ENCODE results near the gene DEPDC7. TPM values are rescaled to one million over a fixed set of nuclear protein-coding genes. Genes with fewer than 3 reads are reported as not detected.

DEPDC7 gene
- total RNA-seq, 1 donor from 2014 or later: 3.7 TPM

GRCh38 chr11:33021501-33021900 is 5.8 kb downstream of the DEPDC7 start:
- Mint-ChIP-seq H3K27ac (no peak overlapping the region), H3K27me3 (peaks cover 31% of the 10 kb centered on the region), H3K9me3 (no peaks in the 10 kb centered on the region), H3K4me3 (no peak overlapping the region), H3K36me3 (no peaks in the 10 kb centered on the region), H3K4me1 (ENCODE audit: unreplicated experiment) (peaks cover 11% of the 10 kb centered on the region)
- TF ChIP-seq CTCF (conservative IDR thresholded peaks at IDR 0.05): no peak
- DNase-seq (ENCODE audit: extremely low spot score, unreplicated experiment): no peak

- no peak overlapping the region for H3K27ac Mint-ChIP-seq
Measured at GRCh38 chr11:33021937-33022336, 6.3 kb downstream of the DEPDC7 start.

GRCh38 chr11:33025339-33025722 is 9.7 kb downstream of the DEPDC7 start:
- no peak overlapping the region for H3K27ac Mint-ChIP-seq
- no peak for TF ChIP-seq CTCF (conservative IDR thresholded peaks at IDR 0.05)

More at GRCh38 chr11:33021937-33022336, 6.3 kb downstream of the DEPDC7 start:
- peaks cover 26% of the 10 kb centered on the region for H3K27me3 Mint-ChIP-seq
- H3K36me3 Mint-ChIP-seq: no peaks in the 10 kb centered on the region
- H3K9me3 Mint-ChIP-seq: no peaks in the 10 kb centered on the region
- H3K4me3 Mint-ChIP-seq: no peak overlapping the region
- TF ChIP-seq CTCF (conservative IDR thresholded peaks at IDR 0.05): no peak
- no peak for DNase-seq (ENCODE audit: extremely low spot score, unreplicated experiment)
- peaks cover 7% of the 10 kb centered on the region for H3K4me1 Mint-ChIP-seq (ENCODE audit: unreplicated experiment)

GRCh38 chr11:33027233-33027632 is 11.6 kb downstream of the DEPDC7 start:
- no peak for DNase-seq (ENCODE audit: extremely low spot score, unreplicated experiment)
- H3K27ac Mint-ChIP-seq: no peak overlapping the region
- H3K36me3 Mint-ChIP-seq: no peaks in the 10 kb centered on the region
- H3K27me3 Mint-ChIP-seq: peaks cover 5% of the 10 kb centered on the region
- no peak overlapping the region for H3K4me3 Mint-ChIP-seq
- no peaks in the 10 kb centered on the region for H3K9me3 Mint-ChIP-seq
- H3K4me1 Mint-ChIP-seq (ENCODE audit: unreplicated experiment): peaks cover 4% of the 10 kb centered on the region
- TF ChIP-seq CTCF (conservative IDR thresholded peaks at IDR 0.05): no peak

More at GRCh38 chr11:33025339-33025722, 9.7 kb downstream of the DEPDC7 start:
- H3K4me1 Mint-ChIP-seq (ENCODE audit: unreplicated experiment): peaks cover 4% of the 10 kb centered on the region
- DNase-seq (ENCODE audit: extremely low spot score, unreplicated experiment): no peak
- no peaks in the 10 kb centered on the region for H3K36me3 Mint-ChIP-seq
- no peaks in the 10 kb centered on the region for H3K9me3 Mint-ChIP-seq
- peaks cover 5% of the 10 kb centered on the region for H3K27me3 Mint-ChIP-seq
- H3K4me3 Mint-ChIP-seq: no peak overlapping the region

- Mint-ChIP-seq H3K27me3 (peaks cover 5% of the 10 kb centered on the region), H3K4me3 (no peak overlapping the region), H3K4me1 (ENCODE audit: unreplicated experiment) (peaks cover 4% of the 10 kb centered on the region), H3K27ac (no peak overlapping the region), H3K36me3 (no peaks in the 10 kb centered on the region), H3K9me3 (no peaks in the 10 kb centered on the region)
- TF ChIP-seq CTCF (conservative IDR thresholded peaks at IDR 0.05): no peak
- no peak for DNase-seq (ENCODE audit: extremely low spot score, unreplicated experiment)
Measured at GRCh38 chr11:33027846-33028536, 12.3 kb downstream of the DEPDC7 start.
